Measurements from ENCODE around the gene ARHGEF12.

The ARHGEF12 gene

GRCh38 chr11:120317689-120318480 is 18.3 kb upstream of the ARHGEF12 start:
- H3K36me3 ChIP-seq (ENCODE audit: control insufficient read depth, insufficient read depth, low read length): no peaks in the 10 kb centered on the region
- no peak overlapping the region for H3K27ac ChIP-seq (ENCODE audit: low read depth, low read length, severe bottlenecking)
- WGBS, 2 experiments (ENCODE audit: insufficient coverage in 2 of 2): 88 to 93% methylated on average over 3 to 4 of the region's 10 CpGs
- no peak overlapping the region for H3K4me3 ChIP-seq (ENCODE audit: extremely low read depth, insufficient read depth, low read length, poor library complexity, severe bottlenecking)
- H3K9me3 ChIP-seq (ENCODE audit: control insufficient read depth, low read length): no peaks in the 10 kb centered on the region
- H3K4me1 ChIP-seq (ENCODE audit: control insufficient read depth, insufficient read depth, low read length, poor library complexity, severe bottlenecking): peaks cover 10% of the 10 kb centered on the region

- H3K4me1 ChIP-seq (ENCODE audit: control insufficient read depth, insufficient read depth, low read length, poor library complexity, severe bottlenecking): peaks cover 10% of the 10 kb centered on the region
- H3K4me3 ChIP-seq (ENCODE audit: extremely low read depth, insufficient read depth, low read length, poor library complexity, severe bottlenecking): no peak overlapping the region
- no peak overlapping the region for H3K27ac ChIP-seq (ENCODE audit: low read depth, low read length, severe bottlenecking)
- H3K9me3 ChIP-seq (ENCODE audit: control insufficient read depth, low read length): no peaks in the 10 kb centered on the region
- H3K36me3 ChIP-seq (ENCODE audit: control insufficient read depth, insufficient read depth, low read length): no peaks in the 10 kb centered on the region
- WGBS, 2 experiments (ENCODE audit: insufficient coverage in 2 of 2): 85 to 87% methylated on average over 4 of the region's 4 CpGs
Measured at GRCh38 chr11:120318906-120319305, 17.3 kb upstream of the ARHGEF12 start.

GRCh38 chr11:120324932-120325810 is 11.0 kb upstream of the ARHGEF12 start, which contains the start of gene TLCD5:
TLCD5 (plus strand) TSS chr11:120325299; CDS start chr11:120327442, 2,143 bp downstream.
- H3K4me3 ChIP-seq (ENCODE audit: extremely low read depth, insufficient read depth, low read length, poor library complexity, severe bottlenecking): peak within 1 kb of the TSS; percentile 73
- H3K36me3 ChIP-seq (ENCODE audit: control insufficient read depth, insufficient read depth, low read length): peaks cover 20% of the 10 kb centered on the region
- peak within 1 kb of the TSS; percentile 84 for H3K27ac ChIP-seq (ENCODE audit: low read depth, low read length, severe bottlenecking)
- WGBS, 2 experiments (ENCODE audit: insufficient coverage in 2 of 2): 0 to 1% methylated on average over 49 to 60 of the region's 84 CpGs
- H3K4me1 ChIP-seq (ENCODE audit: control insufficient read depth, insufficient read depth, low read length, poor library complexity, severe bottlenecking): peaks cover 23% of the 10 kb centered on the region
- no peaks in the 10 kb centered on the region for H3K9me3 ChIP-seq (ENCODE audit: control insufficient read depth, low read length)

GRCh38 chr11:120326228-120326627 is 10.0 kb upstream of the ARHGEF12 start:
- Histone ChIP-seq H3K27ac (ENCODE audit: low read depth, low read length, severe bottlenecking) (no peak overlapping the region), H3K9me3 (ENCODE audit: control insufficient read depth, low read length) (no peaks in the 10 kb centered on the region), H3K4me1 (ENCODE audit: control insufficient read depth, insufficient read depth, low read length, poor library complexity, severe bottlenecking) (peaks cover 34% of the 10 kb centered on the region), H3K36me3 (ENCODE audit: control insufficient read depth, insufficient read depth, low read length) (peaks cover 30% of the 10 kb centered on the region), H3K4me3 (ENCODE audit: extremely low read depth, insufficient read depth, low read length, poor library complexity, severe bottlenecking) (peak overlapping the region; percentile 73)
- WGBS, 2 experiments (ENCODE audit: insufficient coverage in 2 of 2): 80 to 100% methylated on average over 1 to 2 of the region's 3 CpGs

GRCh38 chr11:120326845-120327281 is 9.3 kb upstream of the ARHGEF12 start:
- H3K27ac ChIP-seq (ENCODE audit: low read depth, low read length, severe bottlenecking): no peak overlapping the region
- 100% methylated on average over 1 of the region's 4 CpGs; no CpG with 5 or more reads in 1 of the 2 experiments for WGBS, 2 experiments (ENCODE audit: insufficient coverage in 2 of 2)

GRCh38 chr11:120327311-120327710 is 8.9 kb upstream of the ARHGEF12 start:
- Histone ChIP-seq H3K9me3 (ENCODE audit: control insufficient read depth, low read length) (no peaks in the 10 kb centered on the region), H3K4me3 (ENCODE audit: extremely low read depth, insufficient read depth, low read length, poor library complexity, severe bottlenecking) (no peak overlapping the region), H3K36me3 (ENCODE audit: control insufficient read depth, insufficient read depth, low read length) (peaks cover 31% of the 10 kb centered on the region), H3K4me1 (ENCODE audit: control insufficient read depth, insufficient read depth, low read length, poor library complexity, severe bottlenecking) (peaks cover 44% of the 10 kb centered on the region), H3K27ac (ENCODE audit: low read depth, low read length, severe bottlenecking) (no peak overlapping the region)
- WGBS, 2 experiments (ENCODE audit: insufficient coverage in 2 of 2): 100% methylated on average over 2 of the region's 4 CpGs

More at GRCh38 chr11:120326845-120327281, 9.3 kb upstream of the ARHGEF12 start:
- no peak overlapping the region for H3K4me3 ChIP-seq (ENCODE audit: extremely low read depth, insufficient read depth, low read length, poor library complexity, severe bottlenecking)
- H3K9me3 ChIP-seq (ENCODE audit: control insufficient read depth, low read length): no peaks in the 10 kb centered on the region
- peaks cover 31% of the 10 kb centered on the region for H3K36me3 ChIP-seq (ENCODE audit: control insufficient read depth, insufficient read depth, low read length)
- peaks cover 39% of the 10 kb centered on the region for H3K4me1 ChIP-seq (ENCODE audit: control insufficient read depth, insufficient read depth, low read length, poor library complexity, severe bottlenecking)

GRCh38 chr11:120329556-120329955 is 6.7 kb upstream of the ARHGEF12 start:
- no peaks in the 10 kb centered on the region for H3K9me3 ChIP-seq (ENCODE audit: control insufficient read depth, low read length)
- H3K4me3 ChIP-seq (ENCODE audit: extremely low read depth, insufficient read depth, low read length, poor library complexity, severe bottlenecking): no peak overlapping the region
- H3K4me1 ChIP-seq (ENCODE audit: control insufficient read depth, insufficient read depth, low read length, poor library complexity, severe bottlenecking): peaks cover 44% of the 10 kb centered on the region
- peaks cover 34% of the 10 kb centered on the region for H3K36me3 ChIP-seq (ENCODE audit: control insufficient read depth, insufficient read depth, low read length)
- WGBS, 2 experiments (ENCODE audit: insufficient coverage in 2 of 2): 67 to 87% methylated on average over 2 of the region's 3 CpGs
- H3K27ac ChIP-seq (ENCODE audit: low read depth, low read length, severe bottlenecking): no peak overlapping the region

- peaks cover 45% of the 10 kb centered on the region for H3K4me1 ChIP-seq (ENCODE audit: control insufficient read depth, insufficient read depth, low read length, poor library complexity, severe bottlenecking)
- no peaks in the 10 kb centered on the region for H3K9me3 ChIP-seq (ENCODE audit: control insufficient read depth, low read length)
- no peak overlapping the region for H3K27ac ChIP-seq (ENCODE audit: low read depth, low read length, severe bottlenecking)
- peaks cover 34% of the 10 kb centered on the region for H3K36me3 ChIP-seq (ENCODE audit: control insufficient read depth, insufficient read depth, low read length)
- 97 to 100% methylated on average over 4 to 6 of the region's 6 CpGs for WGBS, 2 experiments (ENCODE audit: insufficient coverage in 2 of 2)
- no peak overlapping the region for H3K4me3 ChIP-seq (ENCODE audit: extremely low read depth, insufficient read depth, low read length, poor library complexity, severe bottlenecking)
Measured at GRCh38 chr11:120330045-120330444, 6.2 kb upstream of the ARHGEF12 start.

- WGBS, 2 experiments (ENCODE audit: insufficient coverage in 2 of 2): 92 to 100% methylated on average over 1 to 2 of the region's 2 CpGs
- no peak overlapping the region for H3K4me3 ChIP-seq (ENCODE audit: extremely low read depth, insufficient read depth, low read length, poor library complexity, severe bottlenecking)
Measured at GRCh38 chr11:120331301-120331996, 4.8 kb upstream of the ARHGEF12 start.

More at GRCh38 chr11:120331301-120331996, 4.8 kb upstream of the ARHGEF12 start:
- peaks cover 34% of the 10 kb centered on the region for H3K36me3 ChIP-seq (ENCODE audit: control insufficient read depth, insufficient read depth, low read length)
- H3K27ac ChIP-seq (ENCODE audit: low read depth, low read length, severe bottlenecking): peak overlapping the region; percentile 75
- no peaks in the 10 kb centered on the region for H3K9me3 ChIP-seq (ENCODE audit: control insufficient read depth, low read length)
- H3K4me1 ChIP-seq (ENCODE audit: control insufficient read depth, insufficient read depth, low read length, poor library complexity, severe bottlenecking): peaks cover 40% of the 10 kb centered on the region
